KMS-11 (cell line): ENCODE data around the gene SLC12A4.

ENCODE experiments used
- H2AFZ ChIP-seq: fragments of 200-600 bp; sonication (generic); 2 replicates; pipeline ENCODE4 v1.6.1; 2016; ENCODE audit warnings: antibody characterized with exemption, mixed run types, low read depth
- H3K27ac ChIP-seq: fragments of 200-600 bp; sonication (generic); 2 replicates; pipeline ENCODE4 v1.6.1; 2016; ENCODE audit warnings: mild to moderate bottlenecking, mixed run types
- H3K27me3 ChIP-seq: fragments of 200-600 bp; sonication (generic); 2 replicates; pipeline ENCODE4 v1.6.1; 2017; ENCODE audit warnings: mild to moderate bottlenecking, low read depth, mixed run types, moderate library complexity; ENCODE audit not compliant: insufficient read depth
- H3K36me3 ChIP-seq: fragments of 200-600 bp; sonication (generic); 2 replicates; pipeline ENCODE4 v1.6.1; 2017; ENCODE audit warnings: mild to moderate bottlenecking, mixed run types; ENCODE audit not compliant: insufficient read depth
- H3K4me1 ChIP-seq: fragments of 200-600 bp; sonication (generic); 2 replicates; pipeline ENCODE4 v1.6.1; 2016; ENCODE audit warnings: mild to moderate bottlenecking, low read depth, mixed run types; ENCODE audit not compliant: poor library complexity, severe bottlenecking
- H3K4me2 ChIP-seq: fragments of 200-600 bp; sonication (generic); 2 replicates; pipeline ENCODE4 v1.7.0; 2016; ENCODE audit warnings: mild to moderate bottlenecking, mixed run types
- H3K4me3 ChIP-seq: fragments of 200-600 bp; sonication (generic); IDR thresholded peaks from 2 replicates; pipeline ENCODE4 v1.6.1; 2017; ENCODE audit warnings: low read depth, low read length, mixed read lengths; ENCODE audit not compliant: insufficient read depth
- H3K79me2 ChIP-seq: fragments of 200-600 bp; sonication (generic); 2 replicates; pipeline ENCODE4 v1.6.1; 2016; ENCODE audit warnings: low read depth, mixed run types; ENCODE audit not compliant: insufficient read depth
- H3K9ac ChIP-seq: fragments of 200-600 bp; sonication (generic); 2 replicates; pipeline ENCODE4 v1.6.1; 2016; ENCODE audit warnings: mild to moderate bottlenecking, mixed run types
- H4K20me1 ChIP-seq: fragments of 200-600 bp; sonication (generic); 2 replicates; pipeline ENCODE4 v1.6.1; 2016; ENCODE audit warnings: mild to moderate bottlenecking, mixed run types; ENCODE audit not compliant: insufficient read depth
- CTCF ChIP-seq: fragments of 200-600 bp; sonication (generic); conservative IDR thresholded peaks from 2 replicates; pipeline ENCODE4 v1.6.1; 2017; ENCODE audit warnings: low read depth, mild to moderate bottlenecking, antibody characterized with exemption, low read length, moderate library complexity, mixed read lengths

SLC12A4 gene

GRCh38 chr16:67935402-67936123 lies 32.9 kb downstream of the SLC12A4 start:
- no peak for TF ChIP-seq CTCF
- no peaks in the 10 kb centered on the region for H3K27me3 ChIP-seq
- H3K4me2 ChIP-seq: peak overlapping the region; percentile 85; the same call in 1 of the 2 replicates
- no peaks in the 10 kb centered on the region for H4K20me1 ChIP-seq
- H3K9ac ChIP-seq: peak overlapping the region; percentile 80
- peak overlapping the region; percentile 29; the same call in 1 of the 2 replicates for H2AFZ ChIP-seq
- H3K36me3 ChIP-seq: no peaks in the 10 kb centered on the region
- H3K79me2 ChIP-seq: peaks cover 12% of the 10 kb centered on the region; the same call in 1 of the 2 replicates
- no peak overlapping the region for H3K4me3 ChIP-seq
- H3K27ac ChIP-seq: peak overlapping the region; percentile 78
- peaks cover 16% of the 10 kb centered on the region for H3K4me1 ChIP-seq

- TF ChIP-seq CTCF: no peak
- Histone ChIP-seq H3K36me3 (no peaks in the 10 kb centered on the region), H3K27me3 (no peaks in the 10 kb centered on the region), H3K27ac (0 out of 2 replicates have a peak overlapping the region, but pooled peaks have one; percentile 4), H4K20me1 (no peaks in the 10 kb centered on the region), H3K4me2 (peak overlapping the region; percentile 67; the same call in 1 of the 2 replicates), H3K4me1 (peaks cover 16% of the 10 kb centered on the region), H3K4me3 (no peak overlapping the region), H2AFZ (peak overlapping the region; percentile 15; the same call in 1 of the 2 replicates), H3K79me2 (peaks cover 12% of the 10 kb centered on the region; the same call in 1 of the 2 replicates), H3K9ac (peak overlapping the region; percentile 80; the same call in 1 of the 2 replicates)
Observed at GRCh38 chr16:67935101-67935401, 33.4 kb downstream of the SLC12A4 start.

- H3K4me2 ChIP-seq: peak overlapping the region; percentile 67; the same call in 1 of the 2 replicates
- H3K9ac ChIP-seq: no peak overlapping the region
- peaks cover 12% of the 10 kb centered on the region; the same call in 1 of the 2 replicates for H3K79me2 ChIP-seq
- H3K4me1 ChIP-seq: peaks cover 16% of the 10 kb centered on the region
- H3K36me3 ChIP-seq: no peaks in the 10 kb centered on the region
- H4K20me1 ChIP-seq: no peaks in the 10 kb centered on the region
- no peak for TF ChIP-seq CTCF
- no peaks in the 10 kb centered on the region for H3K27me3 ChIP-seq
- no peak overlapping the region for H3K4me3 ChIP-seq
- no peak overlapping the region for H3K27ac ChIP-seq
- H2AFZ ChIP-seq: no peak overlapping the region
Observed at GRCh38 chr16:67934306-67935100, 33.9 kb downstream of the SLC12A4 start.

GRCh38 chr16:67933805-67934204 lies 34.6 kb downstream of the SLC12A4 start:
- H3K4me3 ChIP-seq: no peak overlapping the region
- H3K4me1 ChIP-seq: peaks cover 16% of the 10 kb centered on the region
- peaks cover 12% of the 10 kb centered on the region; the same call in 1 of the 2 replicates for H3K79me2 ChIP-seq
- H3K4me2 ChIP-seq: no peak overlapping the region
- TF ChIP-seq CTCF: no peak
- H2AFZ ChIP-seq: no peak overlapping the region
- H3K9ac ChIP-seq: no peak overlapping the region
- no peaks in the 10 kb centered on the region for H4K20me1 ChIP-seq
- no peak overlapping the region for H3K27ac ChIP-seq
- H3K27me3 ChIP-seq: no peaks in the 10 kb centered on the region
- H3K36me3 ChIP-seq: no peaks in the 10 kb centered on the region
